ENCODE results near the gene ACSBG1.

ACSBG1 gene

GRCh38 chr15:78170848-78171773 is 63.3 kb downstream of the ACSBG1 start:
- H3K4me1 ChIP-seq (ENCODE audit: control insufficient read depth, insufficient read depth, low read depth, low read length) = no peaks in the 10 kb centered on the region
- no peak overlapping the region for H2BK5ac ChIP-seq (ENCODE audit: low read depth, low read length, poor library complexity, severe bottlenecking)
- no peak overlapping the region for H3K14ac ChIP-seq (ENCODE audit: low read length in 2 of 2)
- peaks cover 4% of the 10 kb centered on the region for H3K9me3 ChIP-seq (ENCODE audit: control insufficient read depth, low read length)
- no peak overlapping the region for H2BK15ac ChIP-seq (ENCODE audit: low read depth, poor library complexity, severe bottlenecking)
- no peak overlapping the region for H4K91ac ChIP-seq (ENCODE audit: low read length)
- no peak overlapping the region for H3K23ac ChIP-seq (ENCODE audit: low read length in 2 of 2)
- WGBS = 98% methylated on average over 17 of the region's 17 CpGs
- H3K4me3 ChIP-seq (ENCODE audit: insufficient read depth in 1 of 2, low read depth in 1 of 2, low read length in 2 of 2) = no peak overlapping the region
- no peaks in the 10 kb centered on the region for H3K79me1 ChIP-seq (replicated peaks; ENCODE audit: low read length, poor library complexity, severe bottlenecking)
- no peak overlapping the region for H3K18ac ChIP-seq (ENCODE audit: low read depth in 1 of 2, low read length in 2 of 2)
- no peak overlapping the region for H3K4me2 ChIP-seq (ENCODE audit: low read length, poor library complexity, severe bottlenecking)
- no peak overlapping the region for H3K4ac ChIP-seq (ENCODE audit: low read depth in 1 of 2, low read length in 2 of 2)
- no peak overlapping the region for H3K9ac ChIP-seq (ENCODE audit: low read length)
- DNase-seq = no peak
- no peak overlapping the region for H4K8ac ChIP-seq (ENCODE audit: low read length)
- no peaks in the 10 kb centered on the region for H3K27me3 ChIP-seq (ENCODE audit: control insufficient read depth in 1 of 2, insufficient read depth in 1 of 2, low read length in 2 of 2)
- no peak overlapping the region for H2AFZ ChIP-seq (ENCODE audit: low read depth, low read length)
- H2AK5ac ChIP-seq (ENCODE audit: low read length, severe bottlenecking) = no peak overlapping the region
- H3K36me3 ChIP-seq (ENCODE audit: control insufficient read depth in 1 of 2, insufficient read depth in 2 of 2, low read depth in 1 of 2, low read length in 2 of 2) = peaks cover 36 to 67% of the 10 kb centered on the region in 2 experiments
- H3K27ac ChIP-seq (ENCODE audit: low read length, poor library complexity, severe bottlenecking) = no peak overlapping the region
- no peak overlapping the region for H2BK12ac ChIP-seq (ENCODE audit: low read length in 2 of 2)
- H2BK120ac ChIP-seq (ENCODE audit: low read depth, low read length) = no peak overlapping the region

GRCh38 chr15:78168608-78169007 is 65.8 kb downstream of the ACSBG1 start:
- WGBS = 98% methylated on average over 5 of the region's 5 CpGs
- Histone ChIP-seq H4K91ac (ENCODE audit: low read length) (no peak overlapping the region), H2BK15ac (ENCODE audit: low read depth, poor library complexity, severe bottlenecking) (no peak overlapping the region), H3K23ac (ENCODE audit: low read length in 2 of 2) (no peak overlapping the region), H3K9ac (ENCODE audit: low read length) (no peak overlapping the region), H3K79me1 (replicated peaks; ENCODE audit: low read length, poor library complexity, severe bottlenecking) (no peaks in the 10 kb centered on the region), H2AK5ac (ENCODE audit: low read length, severe bottlenecking) (no peak overlapping the region), H3K4me2 (ENCODE audit: low read length, poor library complexity, severe bottlenecking) (no peak overlapping the region), H3K36me3 (ENCODE audit: control insufficient read depth in 1 of 2, insufficient read depth in 2 of 2, low read depth in 1 of 2, low read length in 2 of 2) (peaks cover 35 to 90% of the 10 kb centered on the region in 2 experiments), H3K27ac (ENCODE audit: low read length, poor library complexity, severe bottlenecking) (no peak overlapping the region), H3K4me1 (ENCODE audit: control insufficient read depth, insufficient read depth, low read depth, low read length) (no peaks in the 10 kb centered on the region), H2BK5ac (ENCODE audit: low read depth, low read length, poor library complexity, severe bottlenecking) (no peak overlapping the region), H3K4ac (ENCODE audit: low read depth in 1 of 2, low read length in 2 of 2) (no peak overlapping the region), H3K14ac (ENCODE audit: low read length in 2 of 2) (no peak overlapping the region), H2BK120ac (ENCODE audit: low read depth, low read length) (no peak overlapping the region), H2AFZ (ENCODE audit: low read depth, low read length) (no peak overlapping the region), H2BK12ac (ENCODE audit: low read length in 2 of 2) (no peak overlapping the region), H4K8ac (ENCODE audit: low read length) (no peak overlapping the region), H3K9me3 (ENCODE audit: control insufficient read depth, low read length) (peaks cover 4% of the 10 kb centered on the region), H3K27me3 (ENCODE audit: control insufficient read depth in 1 of 2, insufficient read depth in 1 of 2, low read length in 2 of 2) (no peaks in the 10 kb centered on the region), H3K4me3 (ENCODE audit: insufficient read depth in 1 of 2, low read depth in 1 of 2, low read length in 2 of 2) (no peak overlapping the region), H3K18ac (ENCODE audit: low read depth in 1 of 2, low read length in 2 of 2) (no peak overlapping the region)
- DNase-seq = no peak

DNA sequence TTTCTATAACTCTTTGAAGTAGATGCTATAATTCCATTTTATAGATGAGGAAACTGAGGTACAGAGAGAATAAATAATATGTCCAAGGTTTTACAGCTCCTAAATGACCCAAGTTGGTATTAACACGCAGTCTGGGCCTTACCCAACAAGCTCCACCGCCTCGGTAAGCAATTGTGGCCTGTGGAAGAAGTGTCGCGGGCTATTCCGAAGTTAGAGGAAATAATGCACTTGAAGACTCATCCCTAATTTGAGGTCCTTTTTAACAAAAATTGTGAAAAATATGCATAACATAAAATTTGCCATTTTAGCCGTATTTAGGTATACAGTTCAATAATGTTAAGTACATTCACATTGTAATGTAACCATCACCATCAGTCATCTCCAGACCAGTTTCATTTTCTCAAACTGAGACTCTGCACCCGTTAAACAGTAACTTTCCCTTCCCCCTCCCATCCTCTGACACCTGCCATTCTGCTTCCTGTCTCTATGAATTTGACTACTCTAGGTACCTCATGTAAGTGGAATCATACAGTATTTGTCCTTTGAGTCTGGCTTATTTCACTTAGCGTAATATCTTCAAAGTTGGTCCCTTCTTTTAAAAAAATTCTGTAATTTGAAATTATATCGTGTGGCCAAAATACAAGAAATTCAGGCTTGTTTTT is 67.0 kb downstream of the ACSBG1 start:
- Histone ChIP-seq H2BK120ac (ENCODE audit: low read depth, low read length) (no peak overlapping the region), H3K4me2 (ENCODE audit: low read length, poor library complexity, severe bottlenecking) (no peak overlapping the region), H3K18ac (ENCODE audit: low read depth in 1 of 2, low read length in 2 of 2) (no peak overlapping the region), H3K4me1 (ENCODE audit: control insufficient read depth, insufficient read depth, low read depth, low read length) (no peaks in the 10 kb centered on the region), H4K91ac (ENCODE audit: low read length) (no peak overlapping the region), H3K27me3 (ENCODE audit: control insufficient read depth in 1 of 2, insufficient read depth in 1 of 2, low read length in 2 of 2) (no peaks in the 10 kb centered on the region), H3K4ac (ENCODE audit: low read depth in 1 of 2, low read length in 2 of 2) (no peak overlapping the region), H2BK5ac (ENCODE audit: low read depth, low read length, poor library complexity, severe bottlenecking) (no peak overlapping the region), H3K14ac (ENCODE audit: low read length in 2 of 2) (no peak overlapping the region), H3K36me3 (ENCODE audit: control insufficient read depth in 1 of 2, insufficient read depth in 2 of 2, low read depth in 1 of 2, low read length in 2 of 2) (peaks cover 32 to 96% of the 10 kb centered on the region in 2 experiments), H3K9me3 (ENCODE audit: control insufficient read depth, low read length) (peaks cover 4% of the 10 kb centered on the region), H3K79me1 (replicated peaks; ENCODE audit: low read length, poor library complexity, severe bottlenecking) (no peaks in the 10 kb centered on the region), H3K9ac (ENCODE audit: low read length) (no peak overlapping the region), H3K23ac (ENCODE audit: low read length in 2 of 2) (no peak overlapping the region), H2AK5ac (ENCODE audit: low read length, severe bottlenecking) (no peak overlapping the region), H2AFZ (ENCODE audit: low read depth, low read length) (no peak overlapping the region), H3K4me3 (ENCODE audit: insufficient read depth in 1 of 2, low read depth in 1 of 2, low read length in 2 of 2) (no peak overlapping the region), H2BK15ac (ENCODE audit: low read depth, poor library complexity, severe bottlenecking) (no peak overlapping the region), H2BK12ac (ENCODE audit: low read length in 2 of 2) (no peak overlapping the region), H4K8ac (ENCODE audit: low read length) (no peak overlapping the region), H3K27ac (ENCODE audit: low read length, poor library complexity, severe bottlenecking) (no peak overlapping the region)
- DNase-seq = no peak
- 98% methylated on average over 5 of the region's 10 CpGs for WGBS

DNA sequence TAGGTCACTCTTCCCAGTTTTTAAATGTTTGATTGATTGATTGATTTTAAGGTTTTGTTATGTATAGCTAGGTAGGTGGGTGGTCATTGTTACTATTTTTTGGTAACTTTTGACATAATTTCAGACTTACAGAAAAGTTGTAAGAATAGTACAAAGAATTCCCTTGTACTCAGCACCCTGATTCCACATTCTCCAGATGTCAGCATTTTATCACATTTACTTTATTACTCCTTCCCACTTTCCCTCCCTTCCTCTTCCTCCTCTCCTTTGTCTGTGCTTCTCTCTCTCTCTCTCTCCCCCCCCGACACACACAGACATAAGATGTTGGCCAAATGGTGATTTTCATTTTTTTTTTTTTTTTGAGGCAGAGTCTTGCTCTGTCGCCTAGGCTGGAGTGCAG is 70.4 kb downstream of the ACSBG1 start:
- Histone ChIP-seq H2BK12ac (ENCODE audit: low read length in 2 of 2) (no peak overlapping the region), H3K27me3 (ENCODE audit: control insufficient read depth in 1 of 2, insufficient read depth in 1 of 2, low read length in 2 of 2) (no peaks in the 10 kb centered on the region), H3K23ac (ENCODE audit: low read length in 2 of 2) (no peak overlapping the region), H3K9me3 (ENCODE audit: control insufficient read depth, low read length) (no peaks in the 10 kb centered on the region), H2AFZ (ENCODE audit: low read depth, low read length) (no peak overlapping the region), H2BK15ac (ENCODE audit: low read depth, poor library complexity, severe bottlenecking) (no peak overlapping the region), H2BK5ac (ENCODE audit: low read depth, low read length, poor library complexity, severe bottlenecking) (no peak overlapping the region), H3K4me3 (ENCODE audit: insufficient read depth in 1 of 2, low read depth in 1 of 2, low read length in 2 of 2) (no peak overlapping the region), H3K18ac (ENCODE audit: low read depth in 1 of 2, low read length in 2 of 2) (no peak overlapping the region), H4K8ac (ENCODE audit: low read length) (no peak overlapping the region), H3K27ac (ENCODE audit: low read length, poor library complexity, severe bottlenecking) (no peak overlapping the region), H3K4ac (ENCODE audit: low read depth in 1 of 2, low read length in 2 of 2) (no peak overlapping the region), H3K79me1 (replicated peaks; ENCODE audit: low read length, poor library complexity, severe bottlenecking) (peaks cover 10% of the 10 kb centered on the region), H3K9ac (ENCODE audit: low read length) (no peak overlapping the region), H3K4me1 (ENCODE audit: control insufficient read depth, insufficient read depth, low read depth, low read length) (no peaks in the 10 kb centered on the region), H2BK120ac (ENCODE audit: low read depth, low read length) (no peak overlapping the region), H2AK5ac (ENCODE audit: low read length, severe bottlenecking) (no peak overlapping the region), H3K14ac (ENCODE audit: low read length in 2 of 2) (no peak overlapping the region), H3K4me2 (ENCODE audit: low read length, poor library complexity, severe bottlenecking) (no peak overlapping the region), H4K91ac (ENCODE audit: low read length) (no peak overlapping the region), H3K36me3 (ENCODE audit: control insufficient read depth in 1 of 2, insufficient read depth in 2 of 2, low read depth in 1 of 2, low read length in 2 of 2) (peaks cover 35 to 91% of the 10 kb centered on the region in 2 experiments)
- no peak for DNase-seq
- 100% methylated on average over 1 of the region's 2 CpGs for WGBS
